GM19463 (cell line): Measurements from ENCODE around the gene NUDC.
"Not testable (repeated sequence)": the region's sequence is repeated elsewhere in the genome, so short reads cannot be mapped to it uniquely, and the experiment has no call there.

ENCODE experiments used
- ATAC-seq: cut with Tn5 transposase; IDR thresholded peaks from one replicate; pipeline ENCODE4 v1.9.1; 2021; ENCODE audit warnings: mild to moderate bottlenecking, moderate library complexity; ENCODE audit not compliant: unreplicated experiment

Gene NUDC

GRCh38 chr1:26981146-26981846, 59.8 kb downstream of the NUDC start:
- no peak for ATAC-seq

- no peak for ATAC-seq
Observed at GRCh38 chr1:26983863-26984262, 62.3 kb downstream of the NUDC start.

- ATAC-seq, result no peak
Observed at GRCh38 chr1:26984291-26984690, 62.7 kb downstream of the NUDC start.

- no peak for ATAC-seq
Observed at GRCh38 chr1:26986658-26987057, 65.1 kb downstream of the NUDC start.

GRCh38 chr1:26989403-26990109, 68.0 kb downstream of the NUDC start:
- not testable (repeated sequence) for ATAC-seq

- no peak for ATAC-seq
Observed at GRCh38 chr1:26991310-26992116, 70.0 kb downstream of the NUDC start.

- peak; percentile 67 for ATAC-seq
Observed at GRCh38 chr1:26993237-26994019, 71.9 kb downstream of the NUDC start, which contains the start of gene TRNP1. TSS of gene TRNP1 (plus strand) at chr1:26993692. CDS start at chr1:26993787, 95 bp downstream.

- peak; percentile 4 for ATAC-seq
Observed at GRCh38 chr1:26994020-26994786, 72.7 kb downstream of the NUDC start.

GRCh38 chr1:26994787-26995517, 73.4 kb downstream of the NUDC start:
- no peak for ATAC-seq

- ATAC-seq, result no peak
Observed at GRCh38 chr1:26996024-26996423, 74.5 kb downstream of the NUDC start.
